NT2/D1 (cell line): ENCODE measurements around the gene VWC2L.

ENCODE experiments used
- SUZ12 ChIP-seq: IDR thresholded peaks from 2 replicates; pipeline ENCODE4 v1.6.1; 2011; ENCODE audit not compliant: insufficient read length, insufficient read depth; ENCODE audit errors: extremely low read depth
- YY1 ChIP-seq: IDR thresholded peaks from 2 replicates; pipeline ENCODE4 v1.6.1; 2011; ENCODE audit not compliant: insufficient read length, insufficient read depth

- TF ChIP-seq SUZ12 = no peak
- no peak for TF ChIP-seq YY1
Observed at GRCh38 chr2:214549946-214550345, 139.1 kb downstream of the VWC2L start.
